NCI-H2107 treated with DMSO at 0.1 percent for 48 hours (cell line): ENCODE results near the gene CDKN2B.
"Not testable (repeated sequence)": the region's sequence is repeated elsewhere in the genome, so short reads cannot be mapped to it uniquely, and the experiment has no call there.

ENCODE experiments used
- DNase-seq: peaks from one replicate; lab custom pipeline; 2025; ENCODE audit not compliant: unreplicated experiment; lab: John Stamatoyannopoulos, UW

CDKN2B gene, protein sequence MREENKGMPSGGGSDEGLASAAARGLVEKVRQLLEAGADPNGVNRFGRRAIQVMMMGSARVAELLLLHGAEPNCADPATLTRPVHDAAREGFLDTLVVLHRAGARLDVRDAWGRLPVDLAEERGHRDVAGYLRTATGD

GRCh38 chr9:22008717-22009505 lies at the start of gene CDKN2B:
CDKN2B (minus strand) TSS chr9:22009305; CDS start chr9:22008953, 352 bp downstream.
- DNase-seq, result peak; percentile 91

GRCh38 chr9:22057972-22058371 lies 48.9 kb upstream of the CDKN2B start:
- DNase-seq, result not testable (repeated sequence)

DNA sequence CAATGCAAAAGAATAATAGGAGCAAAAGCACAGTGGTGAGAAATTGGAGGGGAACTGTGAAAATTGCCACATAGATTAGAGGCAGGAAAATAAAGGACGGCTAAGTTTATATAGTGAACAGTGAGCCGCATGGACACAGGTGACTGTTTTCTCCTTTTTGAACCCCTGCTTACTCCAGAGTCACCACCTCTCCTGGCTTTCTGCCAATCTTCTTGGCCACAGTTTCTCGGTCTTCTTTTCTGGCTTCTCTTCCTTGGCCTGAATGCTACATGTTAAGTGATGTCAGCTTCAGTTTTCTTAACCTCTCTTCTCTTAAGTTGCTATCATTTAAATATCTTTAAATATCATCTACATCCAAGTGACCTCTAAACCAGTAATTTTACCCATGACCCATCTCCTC lies 47.3 kb upstream of the CDKN2B start:
- no peak for DNase-seq

GRCh38 chr9:22055090-22055489 lies 46.0 kb upstream of the CDKN2B start:
- DNase-seq, result no peak

GRCh38 chr9:22054529-22054928 lies 45.4 kb upstream of the CDKN2B start:
- DNase-seq, result no peak

GRCh38 chr9:22054076-22054475 lies 45.0 kb upstream of the CDKN2B start:
- no peak for DNase-seq

GRCh38 chr9:22053178-22053577 lies 44.1 kb upstream of the CDKN2B start:
- no peak for DNase-seq

- peak; percentile 47 for DNase-seq
Measured at GRCh38 chr9:22052376-22052945, 43.4 kb upstream of the CDKN2B start.

DNA sequence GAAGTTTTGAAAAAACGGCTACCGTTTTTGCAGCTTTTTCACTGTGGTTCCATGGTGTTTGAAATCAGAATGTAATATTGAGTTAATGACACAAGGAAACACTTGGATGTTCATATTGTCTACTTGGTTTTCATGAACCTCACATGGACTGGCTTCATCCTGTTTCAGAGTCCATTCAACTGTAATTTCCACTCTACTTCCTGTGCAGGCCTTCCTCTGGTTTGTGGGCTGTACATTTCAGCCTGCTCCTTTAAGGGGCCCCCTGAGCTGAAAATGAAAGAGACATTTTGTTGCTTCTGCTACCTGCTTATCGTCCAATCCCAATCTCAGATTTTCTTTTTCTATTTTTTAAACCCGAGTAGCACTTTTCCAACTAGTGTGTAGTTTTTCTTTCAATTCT lies 41.8 kb upstream of the CDKN2B start:
- no peak for DNase-seq

DNA sequence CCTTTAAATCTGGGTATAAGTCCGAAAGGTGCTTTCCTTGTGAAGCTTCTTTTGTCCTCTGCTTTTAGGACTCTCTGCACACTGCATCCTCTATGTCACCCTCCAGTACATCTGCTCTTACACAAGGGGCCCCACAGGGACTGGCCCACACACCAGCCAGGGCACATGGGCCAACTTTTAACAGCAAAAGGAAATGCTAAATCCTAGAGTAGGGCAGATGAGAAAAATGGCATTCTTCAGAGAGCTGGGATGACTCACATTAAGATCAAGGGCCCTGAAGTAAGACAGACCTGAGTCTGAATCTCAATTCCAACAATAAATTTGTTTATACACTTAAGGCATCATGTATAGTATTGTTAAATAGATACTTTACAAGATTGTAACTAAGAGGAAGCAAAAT lies 40.3 kb upstream of the CDKN2B start:
- no peak for DNase-seq

- DNase-seq, result no peak
Measured at GRCh38 chr9:22047596-22047995, 38.5 kb upstream of the CDKN2B start.

DNA sequence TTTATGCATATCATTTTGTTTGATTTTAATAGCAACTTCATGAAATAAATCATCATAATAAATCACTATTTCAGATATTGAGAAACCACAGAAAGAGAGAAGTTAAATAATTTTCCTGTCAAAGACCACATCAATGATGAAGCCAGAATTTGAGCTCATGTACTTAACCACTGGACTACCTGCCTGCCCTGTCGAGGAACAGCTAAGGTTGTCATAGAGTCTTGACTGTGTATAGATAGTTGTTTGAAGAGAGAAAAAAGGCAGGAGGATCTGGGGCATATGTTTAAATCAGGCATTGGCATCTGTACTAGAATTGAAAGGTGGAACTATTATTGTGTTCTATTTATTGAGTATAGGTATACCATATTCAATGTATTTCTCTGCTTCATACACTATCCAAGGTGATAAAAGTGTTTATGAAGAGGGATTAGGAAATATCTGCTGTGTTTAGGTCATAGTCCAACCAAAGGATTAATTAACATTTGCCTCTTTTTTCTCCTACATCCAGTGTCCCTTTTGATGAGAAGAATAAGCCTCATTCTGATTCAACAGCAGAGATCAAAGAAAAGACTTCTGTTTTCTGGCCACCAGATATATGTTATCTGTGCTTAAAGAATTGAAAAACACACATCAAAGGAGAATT lies 37.3 kb upstream of the CDKN2B start:
- no peak for DNase-seq

GRCh38 chr9:22045423-22045822 lies 36.3 kb upstream of the CDKN2B start:
- DNase-seq, result no peak

DNA sequence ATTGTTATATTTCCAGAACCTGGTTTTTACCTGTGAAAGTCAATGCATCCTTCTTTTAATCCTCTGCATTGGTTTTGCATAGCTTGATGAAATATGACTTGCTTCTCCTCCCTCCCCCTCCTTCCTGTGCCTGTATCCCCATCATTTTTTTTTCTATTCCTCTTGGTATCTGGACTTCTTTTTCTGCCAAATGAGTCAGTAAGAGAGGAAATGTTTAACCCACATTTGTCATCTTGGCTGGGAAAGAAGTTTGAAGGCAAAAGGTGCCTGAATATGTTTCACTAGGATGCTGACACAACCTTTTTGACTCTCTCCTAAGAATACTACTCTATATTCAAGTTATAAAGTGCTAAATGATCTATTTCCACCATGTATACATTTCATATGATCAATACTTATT lies 35.5 kb upstream of the CDKN2B start:
- no peak for DNase-seq

GRCh38 chr9:22043928-22044327 lies 34.8 kb upstream of the CDKN2B start:
- DNase-seq, result no peak

GRCh38 chr9:22041775-22042174 lies 32.7 kb upstream of the CDKN2B start:
- no peak for DNase-seq

GRCh38 chr9:22041344-22041743 lies 32.2 kb upstream of the CDKN2B start:
- no peak for DNase-seq

DNA sequence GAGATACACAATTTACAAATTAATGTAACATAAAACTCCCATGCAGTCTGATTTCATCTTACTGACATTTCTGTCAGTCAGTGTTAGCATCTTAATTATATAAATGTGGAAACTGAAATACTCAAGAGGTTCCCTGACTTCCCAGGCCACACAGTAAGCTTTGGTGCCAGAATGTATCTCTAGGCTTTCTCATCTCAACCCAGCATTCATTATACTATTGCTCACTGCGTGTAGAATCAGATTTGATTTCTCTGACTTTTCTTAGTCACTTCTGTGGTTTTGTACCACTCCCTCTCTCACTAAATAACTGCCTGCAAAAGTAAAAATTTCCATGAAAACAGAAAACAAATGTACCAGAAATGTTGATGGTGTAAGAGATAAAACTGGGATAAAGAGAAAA lies 31.7 kb upstream of the CDKN2B start:
- DNase-seq, result no peak

DNA sequence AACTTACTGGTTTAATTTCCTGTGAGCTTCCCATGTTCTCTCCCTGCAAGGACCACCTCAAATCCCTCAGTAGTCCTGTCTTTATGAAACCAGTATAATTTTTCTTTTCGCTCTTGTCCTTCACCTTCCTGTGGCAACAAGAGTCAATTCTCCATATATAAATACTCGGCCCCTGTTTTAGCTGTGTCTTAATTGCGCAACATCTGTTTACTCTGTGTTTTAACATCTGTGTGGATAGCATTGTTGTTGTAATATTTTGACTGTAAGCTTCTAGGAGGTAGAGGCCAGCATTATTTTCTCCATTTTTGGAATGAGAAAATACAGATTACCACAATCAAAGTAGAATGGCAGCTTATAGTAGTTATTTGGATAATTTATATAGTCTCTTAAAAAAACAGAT lies 30.2 kb upstream of the CDKN2B start:
- no peak for DNase-seq

DNA sequence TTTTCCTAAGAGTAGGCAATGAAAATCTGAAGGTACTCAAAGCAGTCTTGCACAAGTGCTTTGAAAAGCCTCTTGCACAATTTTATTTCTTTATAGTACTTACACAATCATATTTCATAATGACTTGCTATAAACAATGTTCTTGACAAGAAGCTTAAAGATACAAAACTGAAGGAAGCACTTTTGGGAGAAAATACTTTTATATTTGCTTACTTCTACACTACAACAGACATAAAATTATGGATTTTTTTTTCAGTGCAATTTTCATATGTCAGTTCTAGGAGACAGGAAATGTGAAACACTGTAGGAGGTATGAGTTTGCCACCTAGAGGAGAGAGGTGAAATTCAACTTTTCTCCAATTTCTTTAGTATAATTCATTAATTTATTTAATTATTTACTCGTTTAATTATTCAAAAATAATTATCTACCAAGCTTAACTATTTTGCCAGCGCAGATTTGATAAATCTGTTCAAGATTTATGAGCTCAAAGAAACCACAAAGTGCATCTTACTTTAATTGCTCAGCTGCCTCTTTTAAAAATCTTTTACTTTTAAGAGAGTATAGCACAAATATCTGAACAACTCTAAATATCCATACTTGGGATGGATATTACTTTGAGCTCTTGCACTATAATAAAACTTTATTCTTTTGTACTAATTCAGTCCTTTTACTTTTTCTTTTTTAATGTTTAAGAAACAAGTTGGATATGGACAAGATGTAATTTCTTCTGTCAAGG lies 29.0 kb upstream of the CDKN2B start:
- DNase-seq, result peak; percentile 25

GRCh38 chr9:22036866-22037626 lies 27.9 kb upstream of the CDKN2B start:
- peak; percentile 23 for DNase-seq
